GM23248 (cell line): ENCODE measurements around the gene SANBR.

Experiments
- EZH2 ChIP-seq: fragments of 200-600 bp; sonication (generic); IDR thresholded peaks from 2 replicates; pipeline ENCODE4 v1.6.1; 2018; ENCODE audit warnings: antibody characterized with exemption, mild to moderate bottlenecking; ENCODE audit not compliant: insufficient read depth, poor library complexity, severe bottlenecking
- EZH2phosphoT487 ChIP-seq: fragments of 200-600 bp; sonication (generic); IDR thresholded peaks from 2 replicates; pipeline ENCODE4 v1.6.1; 2018; ENCODE audit warnings: antibody characterized with exemption, moderate library complexity, mild to moderate bottlenecking, low read depth; ENCODE audit not compliant: insufficient read depth

DNA sequence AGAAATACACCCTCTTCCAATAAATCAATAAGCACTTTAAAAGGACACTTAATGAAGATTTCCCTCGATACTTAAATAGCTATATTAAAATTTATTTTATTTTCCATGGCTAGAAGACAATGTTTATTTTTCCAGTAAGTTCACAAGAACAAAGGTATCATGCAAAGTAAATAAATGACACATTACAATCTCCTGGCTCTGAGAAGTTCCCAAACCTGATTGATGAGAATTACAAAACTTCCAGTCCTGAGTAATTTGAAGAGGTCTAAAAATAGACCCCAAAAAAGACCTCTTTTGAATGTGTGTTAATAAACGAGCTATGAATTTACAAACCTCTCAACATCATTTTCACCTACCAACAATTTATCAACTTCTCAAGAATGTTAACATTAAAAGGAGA, 49.7 kb upstream of the SANBR start:
- TF ChIP-seq EZH2phosphoT487 (no peak), EZH2 (no peak)
